LNCAP (cell line): Measurements from ENCODE around the gene TAF6.

ENCODE experiments used
- CTCF ChIP-seq: fragments of 450-650 bp; IDR thresholded peaks from 2 replicates; pipeline ENCODE4 v1.5.1; 2017; ENCODE audit warnings: mild to moderate bottlenecking

Gene TAF6

GRCh38 chr7:100091411-100092181, 27.6 kb downstream of the TAF6 start:
- TF ChIP-seq CTCF = no peak

- TF ChIP-seq CTCF = no peak
These were observed 28.4 kb downstream of the TAF6 start for GRCh38 chr7:100090527-100091410.

- TF ChIP-seq CTCF = no peak
These were observed 29.5 kb downstream of the TAF6 start for GRCh38 chr7:100089458-100090196.

- TF ChIP-seq CTCF = no peak
These were observed 30.3 kb downstream of the TAF6 start, which contains the start of gene COPS6 for GRCh38 chr7:100088621-100089457. TSS of gene COPS6 (plus strand) at chr7:100088969. CDS start at chr7:100088991, 22 bp downstream.

- no peak for TF ChIP-seq CTCF
These were observed 31.0 kb downstream of the TAF6 start for GRCh38 chr7:100088095-100088620.

- TF ChIP-seq CTCF = no peak
These were observed 32.0 kb downstream of the TAF6 start for GRCh38 chr7:100087055-100087750.
